Kidney (tissue), 14 donors: ENCODE measurements around the gene WDR45B. TPM values are rescaled to one million over a fixed set of nuclear protein-coding genes. Genes with fewer than 3 reads are reported as not detected.

ENCODE experiments used
- DNase-seq, 5 donors: peaks; one replicate each; pipeline ENCODE4 v3.0.0-alpha.2; 2013 to 2020
- FAIRE-seq: peaks from 2 replicates; lab custom pipeline; 2012; peaks lifted over from hg19 to GRCh38; lab: Jason Lieb, UNC
- H3K27ac ChIP-seq, 2 donors: one replicate each; pipeline ENCODE4 v1.7.0; 2013; ENCODE audit warnings: low read depth in 2 of 2, low read length in 2 of 2, inconsistent platforms in 1 of 2
- H3K27me3 ChIP-seq: one replicate; pipeline ENCODE4 v1.7.1; 2013; ENCODE audit warnings: low read length, inconsistent platforms; ENCODE audit not compliant: control insufficient read depth, insufficient read depth
- H3K36me3 ChIP-seq, 3 donors: one replicate each; pipeline versions ENCODE4 v1.7.0 to v1.7.1; 2013; ENCODE audit warnings: low read length in 3 of 3, control low read depth in 1 of 3, inconsistent platforms in 1 of 3; ENCODE audit not compliant: insufficient read depth in 3 of 3, control insufficient read depth in 2 of 3
- H3K4me1 ChIP-seq, 3 donors: one replicate each; pipeline versions ENCODE4 v1.7.0 to v1.7.1; 2013; ENCODE audit warnings: low read length in 3 of 3, inconsistent platforms in 1 of 3, low read depth in 1 of 3; ENCODE audit not compliant: control insufficient read depth in 2 of 3, insufficient read depth in 2 of 3
- H3K4me3 ChIP-seq, 3 donors: one replicate each; pipeline versions ENCODE4 v1.7.0 to v1.8.1; 2013; ENCODE audit warnings: low read length in 3 of 3, control low read depth in 1 of 3, inconsistent platforms in 1 of 3
- H3K9ac ChIP-seq, 3 donors: one replicate each; pipeline versions ENCODE4 v1.7.0 to v1.7.1; 2013; ENCODE audit warnings: low read length in 3 of 3, control low read depth in 1 of 3, inconsistent platforms in 1 of 3
- H3K9me3 ChIP-seq, 3 donors: one replicate each; pipeline versions ENCODE4 v1.7.0 to v1.7.1; 2013; ENCODE audit warnings: low read length in 3 of 3, control low read depth in 1 of 3, inconsistent platforms in 1 of 3; ENCODE audit not compliant: control insufficient read depth in 2 of 3, insufficient read depth in 1 of 3
- intact Hi-C: fragments of 100-400 bp; cut with DNase I; formaldehyde crosslinking; loops from one replicate; pipeline ENCODE4 v1.11.1; 2022
- polyA plus RNA-seq: library from polyadenylated mRNA; stranded (reverse); fragments of 350-450 nt; fragmentation: Illumina TruSeq; extraction: RNeasy Lipid Tissue Mini Kit (QIAGEN cat#74804); gene quantifications from one replicate; pipeline ENCODE4 v1.2.3, GENCODE V29; 2014; ENCODE audit warnings: low read depth, low replicate concordance; ENCODE audit not compliant: insufficient read depth
- total RNA-seq: library from RNA; stranded (reverse); fragmentation: NEBNext Ultra II Directional; extraction: Animal tissue kit (Norgen Biotek cat#: 25700); gene quantifications from one replicate; pipeline ENCODE4 v1.2.1, GENCODE V29; 2021
- TF ChIP-seq, protein P1 (sequence below): IDR thresholded peaks from 3 replicates; pipeline ENCODE4 v1.5.1; 2012; ENCODE audit warnings: mild to moderate bottlenecking, moderate library complexity, borderline replicate concordance; ENCODE audit not compliant: insufficient read depth; ENCODE audit errors: extremely low read depth
- donor health status: control.
- donor health status: control.
- donor health status: control.
- donor health status: control.
- donor health status: control.
- donor health status: DM: yes; HTN: yes; CAD: no.
- donor health status: Normal renal cell carcinoma (clear cell type).

The WDR45B gene
- total and polyA plus RNA-seq, 2 donors from 2014 or later: 64.7 to 65.4 TPM

DNA sequence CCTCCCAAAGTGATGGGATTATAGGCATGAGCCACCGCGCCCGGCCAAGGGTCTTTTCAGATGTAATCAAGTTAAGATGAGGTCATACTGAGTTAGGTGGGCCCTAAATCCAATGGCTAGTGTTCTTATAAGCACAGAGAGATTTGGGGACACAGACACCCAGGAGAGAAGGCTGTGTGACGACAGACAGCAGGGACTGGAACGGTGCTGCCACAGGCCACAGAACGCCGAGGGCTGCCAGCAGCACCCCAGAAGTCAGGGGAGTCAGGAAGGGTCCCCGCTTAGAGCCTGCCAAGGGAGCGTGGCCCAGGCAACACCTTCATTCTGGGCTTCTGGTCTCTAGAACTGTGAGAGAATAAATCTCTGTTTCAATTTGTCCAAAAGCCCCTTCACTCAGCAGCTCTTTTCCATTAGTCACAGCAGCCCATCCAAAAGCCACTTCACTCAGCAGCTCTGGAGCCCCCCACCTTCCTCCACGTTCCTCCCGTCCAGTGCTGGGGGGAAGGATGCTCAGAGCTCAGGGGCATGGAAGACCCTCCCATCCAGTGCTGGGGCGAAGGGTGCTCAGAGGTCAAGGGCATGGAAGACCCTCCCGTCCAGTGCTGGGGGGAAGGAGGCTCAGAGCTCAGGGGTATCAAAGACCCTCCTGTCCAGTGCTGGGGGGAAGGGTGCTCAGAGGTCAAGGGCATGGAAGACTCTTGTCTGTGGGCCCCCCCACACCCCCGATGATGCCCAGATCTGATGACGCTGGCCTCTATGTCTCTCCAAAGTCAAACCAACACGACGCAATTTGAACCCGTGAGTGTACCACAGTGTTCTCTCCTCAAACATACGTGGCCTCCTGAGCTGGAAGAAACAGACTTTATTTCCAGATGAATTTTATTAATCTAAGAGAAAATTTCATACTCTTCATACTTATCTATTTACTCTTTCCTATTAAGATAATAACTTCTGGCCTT lies 38.4 kb upstream of the WDR45B start:
- FAIRE-seq: no peak
- DNase-seq: no peak
- no peaks in the 10 kb centered on the region for H3K36me3 ChIP-seq
- H3K27ac ChIP-seq: peak overlapping the region; percentile 93 to 98
- no peak overlapping the region for H3K4me3 ChIP-seq
- peaks cover 0 to 19% (median 17%) of the 10 kb centered on the region in 3 donors for H3K4me1 ChIP-seq
- no peaks in the 10 kb centered on the region for H3K27me3 ChIP-seq
- H3K9ac ChIP-seq: peak overlapping the region in 1 of 3 donors; percentile 78
- H3K9me3 ChIP-seq: peaks cover 0 to 3% (median 0%) of the 10 kb centered on the region in 3 donors
- TF ChIP-seq, protein P1, sequence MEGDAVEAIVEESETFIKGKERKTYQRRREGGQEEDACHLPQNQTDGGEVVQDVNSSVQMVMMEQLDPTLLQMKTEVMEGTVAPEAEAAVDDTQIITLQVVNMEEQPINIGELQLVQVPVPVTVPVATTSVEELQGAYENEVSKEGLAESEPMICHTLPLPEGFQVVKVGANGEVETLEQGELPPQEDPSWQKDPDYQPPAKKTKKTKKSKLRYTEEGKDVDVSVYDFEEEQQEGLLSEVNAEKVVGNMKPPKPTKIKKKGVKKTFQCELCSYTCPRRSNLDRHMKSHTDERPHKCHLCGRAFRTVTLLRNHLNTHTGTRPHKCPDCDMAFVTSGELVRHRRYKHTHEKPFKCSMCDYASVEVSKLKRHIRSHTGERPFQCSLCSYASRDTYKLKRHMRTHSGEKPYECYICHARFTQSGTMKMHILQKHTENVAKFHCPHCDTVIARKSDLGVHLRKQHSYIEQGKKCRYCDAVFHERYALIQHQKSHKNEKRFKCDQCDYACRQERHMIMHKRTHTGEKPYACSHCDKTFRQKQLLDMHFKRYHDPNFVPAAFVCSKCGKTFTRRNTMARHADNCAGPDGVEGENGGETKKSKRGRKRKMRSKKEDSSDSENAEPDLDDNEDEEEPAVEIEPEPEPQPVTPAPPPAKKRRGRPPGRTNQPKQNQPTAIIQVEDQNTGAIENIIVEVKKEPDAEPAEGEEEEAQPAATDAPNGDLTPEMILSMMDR: no peak
- intact Hi-C loops: no loop called here

DNA sequence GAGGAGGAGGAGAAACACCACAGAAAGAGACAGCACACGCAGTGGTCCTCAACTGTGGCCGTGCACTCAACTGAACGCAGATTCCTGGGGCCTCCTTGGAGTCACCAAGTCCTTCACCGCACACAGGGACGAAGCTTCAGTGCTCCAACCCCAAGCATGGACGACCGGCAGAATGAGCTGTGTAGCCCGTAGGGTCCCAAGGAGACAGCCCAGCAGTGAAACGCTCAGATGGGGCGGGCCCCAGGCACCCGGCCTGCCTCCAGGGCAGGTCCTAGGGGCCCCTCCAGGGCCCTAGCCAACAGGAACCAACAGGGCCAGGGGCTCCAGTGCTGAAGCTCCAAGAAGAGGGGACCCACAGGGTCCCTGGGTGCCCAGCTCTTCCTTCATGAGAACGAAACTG lies 37.0 kb upstream of the WDR45B start:
- intact Hi-C loops: no loop called here
- no peak for FAIRE-seq
- no peak for DNase-seq

DNA sequence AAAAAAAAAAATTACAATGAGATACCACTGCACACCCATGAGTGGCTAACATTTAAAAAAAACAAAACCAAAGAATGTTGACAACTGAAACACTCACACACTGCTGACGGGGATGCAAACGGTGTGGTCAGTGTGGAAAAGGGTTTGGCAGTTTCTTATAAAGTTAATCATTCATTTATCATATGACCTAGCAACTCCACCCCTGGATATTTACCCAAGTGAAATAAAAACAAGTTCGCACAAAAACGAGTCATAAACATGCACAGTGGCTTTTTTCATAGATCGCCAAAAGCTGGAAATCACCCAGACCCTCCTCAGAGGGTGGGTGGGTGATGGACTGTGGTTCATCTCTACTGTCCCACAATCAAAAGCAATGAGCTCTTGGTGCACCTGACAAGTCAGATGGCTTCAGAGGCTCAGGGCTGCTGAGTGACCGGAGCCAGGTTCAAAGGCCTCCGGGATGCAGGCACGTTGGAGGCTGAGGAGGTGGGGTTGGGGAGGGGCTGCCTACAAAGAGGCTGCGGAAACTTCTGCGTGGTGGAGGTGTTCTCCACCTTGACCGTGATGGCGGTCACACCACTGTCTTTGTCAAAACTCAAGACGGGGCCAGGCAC lies 36.1 kb upstream of the WDR45B start:
- H3K27ac ChIP-seq: peak overlapping the region; percentile 95 to 96
- H3K36me3 ChIP-seq: no peaks in the 10 kb centered on the region
- DNase-seq (peak in 1 of 5 donors; percentile 36), FAIRE-seq (no peak)
- H3K9ac ChIP-seq: peak overlapping the region in 1 of 3 donors; percentile 52
- peaks cover 0 to 19% (median 17%) of the 10 kb centered on the region in 3 donors for H3K4me1 ChIP-seq
- H3K9me3 ChIP-seq: peaks cover 0 to 4% (median 0%) of the 10 kb centered on the region in 3 donors
- H3K27me3 ChIP-seq: no peaks in the 10 kb centered on the region
- TF ChIP-seq, protein P1: no peak
- intact Hi-C loops: no loop called here
- H3K4me3 ChIP-seq: peak overlapping the region in 2 of 3 donors; percentile 18 to 33

More for the DNA sequence above, 37.0 kb upstream of the WDR45B start:
- no peaks in the 10 kb centered on the region for H3K27me3 ChIP-seq
- TF ChIP-seq, protein P1: no peak
- peaks cover 0 to 19% (median 17%) of the 10 kb centered on the region in 3 donors for H3K4me1 ChIP-seq
- H3K27ac ChIP-seq: peak overlapping the region; percentile 83 to 95
- no peaks in the 10 kb centered on the region for H3K36me3 ChIP-seq
- H3K4me3 ChIP-seq: no peak overlapping the region
- peaks cover 0 to 4% (median 0%) of the 10 kb centered on the region in 3 donors for H3K9me3 ChIP-seq
- peak overlapping the region in 1 of 3 donors; percentile 34 for H3K9ac ChIP-seq
